ENCODE data around the gene LGR6.

LGR6 gene

DNA sequence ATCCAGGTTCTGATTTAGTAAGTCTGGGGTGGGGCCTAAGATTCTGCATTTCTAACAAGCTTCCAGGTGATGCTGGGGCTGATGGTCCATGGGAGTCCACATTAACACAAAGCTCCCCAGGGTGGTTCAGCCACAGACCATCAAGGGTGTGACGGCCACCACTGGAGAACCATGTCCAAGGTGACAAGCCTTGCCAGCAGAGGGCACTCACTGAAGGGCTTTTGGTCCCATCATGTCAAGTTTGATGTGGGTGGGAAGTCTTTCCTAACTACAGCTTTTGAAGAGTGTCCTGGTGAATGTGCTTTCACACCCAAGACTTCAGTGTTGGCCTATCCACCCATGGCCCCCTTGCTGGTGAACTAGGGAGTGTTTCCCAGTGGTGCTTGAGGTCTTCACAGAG lies 81.0 kb downstream of the LGR6 start:
- H3K4me3 ChIP-seq (replicated peaks in 1 of 2; ENCODE audit: low read depth in 2 of 2, low read length in 2 of 2), result no peak overlapping the region
- TF ChIP-seq, protein P1, sequence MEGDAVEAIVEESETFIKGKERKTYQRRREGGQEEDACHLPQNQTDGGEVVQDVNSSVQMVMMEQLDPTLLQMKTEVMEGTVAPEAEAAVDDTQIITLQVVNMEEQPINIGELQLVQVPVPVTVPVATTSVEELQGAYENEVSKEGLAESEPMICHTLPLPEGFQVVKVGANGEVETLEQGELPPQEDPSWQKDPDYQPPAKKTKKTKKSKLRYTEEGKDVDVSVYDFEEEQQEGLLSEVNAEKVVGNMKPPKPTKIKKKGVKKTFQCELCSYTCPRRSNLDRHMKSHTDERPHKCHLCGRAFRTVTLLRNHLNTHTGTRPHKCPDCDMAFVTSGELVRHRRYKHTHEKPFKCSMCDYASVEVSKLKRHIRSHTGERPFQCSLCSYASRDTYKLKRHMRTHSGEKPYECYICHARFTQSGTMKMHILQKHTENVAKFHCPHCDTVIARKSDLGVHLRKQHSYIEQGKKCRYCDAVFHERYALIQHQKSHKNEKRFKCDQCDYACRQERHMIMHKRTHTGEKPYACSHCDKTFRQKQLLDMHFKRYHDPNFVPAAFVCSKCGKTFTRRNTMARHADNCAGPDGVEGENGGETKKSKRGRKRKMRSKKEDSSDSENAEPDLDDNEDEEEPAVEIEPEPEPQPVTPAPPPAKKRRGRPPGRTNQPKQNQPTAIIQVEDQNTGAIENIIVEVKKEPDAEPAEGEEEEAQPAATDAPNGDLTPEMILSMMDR (IDR thresholded peaks at IDR 0.05; ENCODE audit: low read depth, low read length), result peak; percentile 63
- DNase-seq (ENCODE audit: low read depth in 2 of 2), result peak; percentile 62 to 65

DNA sequence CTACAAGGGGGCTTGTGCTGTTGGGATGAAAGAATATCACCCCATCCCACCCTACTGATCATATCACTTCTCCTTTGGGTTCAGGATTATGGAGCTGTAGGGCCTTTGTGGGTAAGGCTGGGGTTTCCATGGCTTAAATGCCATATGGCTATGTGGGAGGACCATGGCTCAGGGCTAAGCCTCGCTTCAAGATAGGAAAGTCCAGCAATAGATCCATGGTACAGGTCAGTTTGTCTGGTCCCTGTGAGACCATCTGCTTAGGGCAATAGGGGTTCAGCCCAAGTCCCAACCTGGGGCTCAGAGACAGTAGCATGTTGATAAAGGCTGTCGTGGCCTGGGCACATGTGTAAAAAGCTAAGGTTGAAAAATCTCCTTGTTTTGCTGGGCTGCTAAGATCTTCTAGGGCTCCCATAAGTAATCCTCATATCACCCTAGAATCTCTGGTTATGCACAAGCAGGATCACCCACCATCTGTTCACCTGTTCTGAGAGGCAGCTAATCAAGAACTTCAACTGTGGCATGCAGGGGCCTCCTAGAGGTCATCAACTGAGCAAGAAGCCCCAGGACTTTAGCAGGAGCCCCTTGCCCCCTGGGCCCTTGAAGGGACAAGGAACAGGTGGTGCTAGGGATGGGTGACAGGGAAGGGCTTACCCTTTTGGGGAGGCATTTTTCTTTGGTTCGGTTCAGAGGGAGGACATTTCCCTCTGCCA lies 81.6 kb downstream of the LGR6 start:
- TF ChIP-seq, protein P1 (IDR thresholded peaks at IDR 0.05; ENCODE audit: low read depth, low read length), result no peak
- H3K4me3 ChIP-seq (replicated peaks in 1 of 2; ENCODE audit: low read depth in 2 of 2, low read length in 2 of 2), result no peak overlapping the region
- no peak for DNase-seq (ENCODE audit: low read depth in 2 of 2)

DNA sequence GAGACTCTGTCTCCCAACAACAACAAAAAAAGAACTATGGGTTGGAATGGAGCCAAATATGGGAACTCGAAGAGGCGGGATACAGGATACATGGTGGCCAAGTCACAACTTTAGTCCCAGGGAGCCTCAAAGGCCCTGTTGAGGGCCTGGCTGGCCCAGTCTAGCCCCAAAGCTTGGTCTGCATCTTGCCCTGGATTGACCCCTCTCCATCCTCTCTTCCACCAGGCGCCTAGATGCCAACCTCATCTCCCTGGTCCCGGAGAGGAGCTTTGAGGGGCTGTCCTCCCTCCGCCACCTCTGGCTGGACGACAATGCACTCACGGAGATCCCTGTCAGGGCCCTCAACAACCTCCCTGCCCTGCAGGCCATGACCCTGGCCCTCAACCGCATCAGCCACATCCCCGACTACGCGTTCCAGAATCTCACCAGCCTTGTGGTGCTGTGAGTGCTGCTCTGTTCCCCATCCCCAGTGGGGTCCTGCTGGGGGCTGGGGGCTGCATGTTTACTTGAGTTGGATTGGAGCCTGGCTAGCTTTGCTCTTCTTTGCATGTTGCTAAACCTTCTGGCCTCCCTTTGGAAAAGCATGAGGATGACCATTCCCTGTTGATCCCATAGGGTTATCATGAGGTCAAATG lies 82.6 kb downstream of the LGR6 start:
- no peak overlapping the region for H3K4me3 ChIP-seq (replicated peaks in 1 of 2; ENCODE audit: low read depth in 2 of 2, low read length in 2 of 2)
- DNase-seq (ENCODE audit: low read depth in 2 of 2), result no peak
- TF ChIP-seq, protein P1 (IDR thresholded peaks at IDR 0.05; ENCODE audit: low read depth, low read length), result no peak

DNA sequence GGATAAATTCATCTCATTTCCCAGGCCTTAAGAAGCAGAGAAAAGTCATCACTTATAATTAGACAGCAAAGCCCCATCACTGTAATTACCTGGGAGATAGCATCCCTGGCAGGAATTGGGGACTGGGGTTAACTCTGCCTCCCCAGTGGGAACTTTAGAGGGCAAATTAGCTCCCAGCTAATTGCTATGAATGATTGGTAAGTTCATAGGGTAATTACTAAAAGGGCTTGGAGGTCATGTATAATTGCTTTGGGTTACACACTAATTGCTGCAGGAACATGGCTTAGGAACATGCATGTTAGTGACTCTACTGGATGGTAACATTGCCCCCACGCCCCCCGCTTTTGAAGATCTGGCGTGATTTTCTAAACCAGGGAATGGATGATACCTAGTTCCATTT lies 83.3 kb downstream of the LGR6 start:
- no peak overlapping the region for H3K4me3 ChIP-seq (replicated peaks in 1 of 2; ENCODE audit: low read depth in 2 of 2, low read length in 2 of 2)
- TF ChIP-seq, protein P1 (IDR thresholded peaks at IDR 0.05; ENCODE audit: low read depth, low read length), result no peak
- DNase-seq (ENCODE audit: low read depth in 2 of 2), result no peak

DNA sequence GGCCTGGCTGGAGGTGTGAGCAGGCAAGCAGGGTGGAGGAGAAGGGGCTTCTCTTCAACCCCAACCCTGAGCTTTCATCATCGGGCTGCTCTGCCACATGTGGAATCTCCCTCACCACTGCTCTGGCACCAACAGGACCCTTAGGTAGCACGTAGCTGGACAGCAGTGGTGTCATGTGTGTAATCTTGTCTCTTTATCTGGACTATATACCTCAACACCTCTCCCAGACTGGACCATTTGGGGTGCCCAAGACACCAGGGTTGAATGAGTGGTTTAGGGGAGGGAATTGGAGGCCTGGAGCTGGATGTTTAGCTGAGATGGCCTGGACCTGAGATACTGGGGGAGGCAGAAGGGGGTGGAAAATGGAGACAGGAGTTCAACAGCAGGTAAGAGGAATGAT lies 85.2 kb downstream of the LGR6 start:
- no peak for DNase-seq (ENCODE audit: low read depth in 2 of 2)
- TF ChIP-seq, protein P1 (IDR thresholded peaks at IDR 0.05; ENCODE audit: low read depth, low read length), result no peak
- H3K4me3 ChIP-seq (replicated peaks in 1 of 2; ENCODE audit: low read depth in 2 of 2, low read length in 2 of 2), result no peak overlapping the region

DNA sequence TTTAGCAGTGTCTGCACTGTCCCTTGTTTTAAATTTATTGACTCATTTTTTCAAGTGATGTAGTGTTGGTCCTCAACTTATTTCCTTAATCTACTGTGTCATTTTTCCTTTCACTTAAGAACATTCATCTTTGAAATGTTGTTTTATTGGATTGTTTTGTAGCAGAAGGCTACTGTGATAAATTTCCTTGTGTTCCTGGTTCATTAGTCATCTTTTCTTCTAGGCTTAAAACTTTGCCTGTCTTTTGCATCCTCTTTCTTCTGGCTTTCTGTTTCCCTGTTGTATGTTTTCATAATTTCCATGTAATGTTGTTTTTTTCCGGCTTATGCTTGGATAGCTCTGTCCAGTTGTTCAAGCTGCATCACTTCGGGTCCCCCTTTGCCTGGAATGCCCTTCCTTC lies 86.2 kb downstream of the LGR6 start:
- TF ChIP-seq, protein P1 (IDR thresholded peaks at IDR 0.05; ENCODE audit: low read depth, low read length), result no peak
- peak in 1 of 2 donors; percentile 41 for DNase-seq (ENCODE audit: low read depth in 2 of 2)
- H3K4me3 ChIP-seq (replicated peaks in 1 of 2; ENCODE audit: low read depth in 2 of 2, low read length in 2 of 2), result no peak overlapping the region
